Activated CD8-positive, alpha-beta memory T cell treated with anti-CD3 and anti-CD28 coated beads, Interleukin-2, amount 10 ng/mL, durations not matched to agents 7 days and 5 days (primary cell): ENCODE data around the gene SERPINB2. TPM values are rescaled to one million over a fixed set of nuclear protein-coding genes. Genes with fewer than 3 reads are reported as not detected.
"Not testable (repeated sequence)": the region's sequence is repeated elsewhere in the genome, so short reads cannot be mapped to it uniquely, and the experiment has no call there.

Experiments used
- ATAC-seq: fragments of 150-1000 bp; cut with Tn5 transposase; one replicate; pipeline ENCODE4 v1.10.0; 2021; ENCODE audit warnings: moderate library complexity
- CTCF ChIA-PET: fragments of 350-600 bp; sonication (Branson Sonifier 250); formaldehyde crosslinking; loops from one replicate; lab custom pipeline; 2021; ENCODE audit warnings: antibody characterized with exemption; lab: Charles Lee
- DNase-seq: peaks from one replicate; pipeline ENCODE4 v3.0.0-alpha.2; 2020
- H3K27ac Mint-ChIP-seq: one replicate; pipeline ENCODE4 v1.8.0; 2021; ENCODE audit warnings: mild to moderate bottlenecking, mixed read lengths
- H3K27me3 Mint-ChIP-seq: one replicate; pipeline ENCODE4 v1.8.0; 2021; ENCODE audit warnings: mixed read lengths
- H3K36me3 Mint-ChIP-seq: one replicate; pipeline ENCODE4 v1.8.0; 2021; ENCODE audit warnings: mild to moderate bottlenecking, mixed read lengths
- H3K4me1 Mint-ChIP-seq: one replicate; pipeline ENCODE4 v1.8.0; 2021; ENCODE audit warnings: mixed read lengths
- H3K4me3 Mint-ChIP-seq: one replicate; pipeline ENCODE4 v1.8.0; 2021; ENCODE audit warnings: mild to moderate bottlenecking, moderate library complexity, mixed read lengths
- H3K9me3 Mint-ChIP-seq: one replicate; pipeline ENCODE4 v1.8.0; 2022; ENCODE audit warnings: low read depth, mixed read lengths
- total RNA-seq, 2 experiments: library from RNA; stranded (reverse); gene quantifications; one replicate each; pipeline ENCODE4 v1.2.3, GENCODE V29; 2021

The SERPINB2 gene
- total RNA-seq, 2 experiments from 2014 or later, result not detected

DNA sequence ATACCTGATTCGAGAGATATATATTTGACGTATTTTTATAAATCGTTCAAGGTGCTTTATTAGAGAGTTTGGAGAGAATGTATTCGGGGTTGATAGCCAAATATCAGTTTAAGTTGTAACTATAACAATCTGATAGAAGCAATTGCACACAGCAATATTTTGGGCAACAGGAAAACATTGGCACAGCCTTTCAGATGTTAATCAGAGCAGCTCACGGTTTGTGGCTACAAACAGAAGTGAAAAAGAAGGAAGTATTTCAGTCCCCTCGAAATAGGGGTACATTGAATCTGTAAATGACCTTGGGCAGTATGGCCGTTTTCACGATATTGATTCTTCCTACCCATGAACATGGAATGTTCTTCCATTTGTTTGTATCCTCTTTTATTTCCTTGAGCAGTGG is 40.8 kb downstream of the SERPINB2 start:
- H3K27me3 Mint-ChIP-seq, result peaks cover 46% of the 10 kb centered on the region
- no peak overlapping the region for H3K4me3 Mint-ChIP-seq
- H3K4me1 Mint-ChIP-seq, result no peaks in the 10 kb centered on the region
- H3K9me3 Mint-ChIP-seq, result no peaks in the 10 kb centered on the region
- ATAC-seq (no peak), DNase-seq (no peak)
- CTCF ChIA-PET, result no interaction called here
- no peaks in the 10 kb centered on the region for H3K36me3 Mint-ChIP-seq
- H3K27ac Mint-ChIP-seq, result no peak overlapping the region

DNA sequence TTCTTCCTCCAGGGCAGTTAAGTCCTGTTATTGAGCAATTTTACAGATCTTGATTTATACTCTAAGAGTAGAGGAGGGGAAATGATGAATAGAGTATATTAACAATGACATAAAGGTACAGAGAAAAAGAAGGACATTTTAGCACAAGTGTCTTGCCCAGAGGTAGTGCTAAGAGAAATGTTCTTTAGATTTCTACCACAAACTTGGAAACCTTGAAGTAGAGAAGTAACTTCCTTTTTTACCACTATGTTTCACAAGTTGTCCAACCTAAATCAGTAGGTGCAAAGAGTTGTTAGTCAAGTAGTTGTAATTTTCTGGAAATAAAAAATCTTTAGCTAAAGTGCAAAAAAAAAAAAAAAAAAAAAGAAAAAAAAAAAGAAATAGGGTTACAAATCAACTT is 41.9 kb downstream of the SERPINB2 start:
- H3K9me3 Mint-ChIP-seq, DNase-seq, CTCF ChIA-PET, H3K4me3 Mint-ChIP-seq, ATAC-seq, H3K36me3 Mint-ChIP-seq, H3K4me1 Mint-ChIP-seq, H3K27ac Mint-ChIP-seq: not testable (repeated sequence)
- H3K27me3 Mint-ChIP-seq, result peaks cover 45% of the 10 kb centered on the region

DNA sequence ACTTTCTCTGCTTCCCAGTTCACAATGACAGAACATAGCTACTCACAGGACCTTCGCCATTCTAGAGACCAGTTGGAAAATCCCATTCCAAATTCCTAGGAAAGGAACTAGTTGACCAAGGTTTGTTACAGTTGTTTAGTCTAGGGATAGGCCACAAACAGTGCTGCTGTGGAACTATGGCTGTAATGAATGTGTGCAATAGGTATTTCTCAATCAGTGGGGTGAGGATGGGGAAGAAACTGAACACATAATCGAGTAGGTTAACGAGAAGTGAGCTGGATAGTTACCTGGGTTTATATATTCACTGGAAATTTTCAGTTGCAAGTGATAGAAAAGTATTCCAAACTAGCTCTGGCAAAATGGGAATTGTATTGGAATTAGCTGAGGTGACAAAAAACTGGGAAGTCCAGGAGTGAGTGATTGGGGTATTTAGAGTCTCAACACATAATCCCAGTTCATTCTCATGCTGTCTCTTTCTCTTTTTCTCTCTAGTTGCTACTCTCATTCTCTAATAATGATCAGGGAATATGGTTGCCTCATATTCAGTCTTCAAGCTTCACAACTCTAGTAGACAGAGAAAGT is 43.4 kb downstream of the SERPINB2 start:
- CTCF ChIA-PET, result no interaction called here

DNA sequence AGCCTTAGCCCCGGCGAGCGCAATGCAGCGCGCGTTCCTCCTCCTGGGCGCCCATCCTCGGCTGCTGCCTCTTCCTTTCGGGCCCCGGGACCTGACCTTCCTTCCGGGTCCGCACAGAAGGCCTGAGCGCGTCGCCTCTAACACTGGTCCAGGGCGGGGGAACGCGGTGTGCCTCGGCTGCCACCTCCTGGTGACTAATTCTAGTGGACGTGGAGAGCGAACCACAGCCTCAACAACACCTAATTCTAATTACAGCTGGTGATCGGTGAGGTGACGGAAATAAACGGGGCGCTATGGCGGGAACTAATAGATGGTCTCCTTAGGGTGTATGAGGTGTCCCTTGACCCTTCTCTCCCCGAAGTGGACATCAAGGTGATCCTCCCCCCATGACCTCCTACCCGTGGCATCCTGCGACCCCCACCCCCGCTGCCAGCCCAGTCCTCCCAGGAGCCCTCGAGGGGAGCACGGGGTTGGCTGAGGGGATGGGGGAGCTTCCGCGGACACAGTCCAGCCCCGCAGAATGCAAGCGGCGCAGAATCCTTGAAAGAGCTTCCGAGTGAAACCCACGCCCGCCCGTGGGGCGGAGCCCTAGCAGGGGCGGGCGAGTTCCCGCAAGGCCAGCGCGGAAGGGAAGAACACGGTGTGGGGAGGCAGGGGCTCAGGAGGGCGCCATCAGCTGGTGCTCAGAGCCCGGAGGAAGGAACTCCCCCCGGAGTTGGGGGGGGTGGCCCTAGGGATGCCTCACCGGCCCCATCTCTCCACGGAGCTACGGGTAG is 48.8 kb downstream of the SERPINB2 start:
- Mint-ChIP-seq H3K27me3 (peaks cover 24% of the 10 kb centered on the region), H3K27ac (peak overlapping the region; percentile 20), H3K4me3 (peak overlapping the region; percentile 70), H3K9me3 (no peaks in the 10 kb centered on the region), H3K36me3 (no peaks in the 10 kb centered on the region), H3K4me1 (peaks cover 4% of the 10 kb centered on the region)
- peak; percentile 98 for ATAC-seq
- peak; percentile 82 for DNase-seq
- CTCF ChIA-PET, result interaction anchor here (0.7 to 4.5 kb wide), 20 partner anchors 11 to 425 kb away, joined by 3 to 31 read pairs (median 4); partner anchors contain the start of genes HMSD and SERPINB7

More for the DNA sequence above, 43.4 kb downstream of the SERPINB2 start:
- Mint-ChIP-seq H3K36me3 (no peaks in the 10 kb centered on the region), H3K9me3 (no peaks in the 10 kb centered on the region), H3K4me3 (no peak overlapping the region), H3K27ac (no peak overlapping the region), H3K27me3 (peaks cover 48% of the 10 kb centered on the region), H3K4me1 (no peaks in the 10 kb centered on the region)
- DNase-seq (no peak), ATAC-seq (no peak)

DNA sequence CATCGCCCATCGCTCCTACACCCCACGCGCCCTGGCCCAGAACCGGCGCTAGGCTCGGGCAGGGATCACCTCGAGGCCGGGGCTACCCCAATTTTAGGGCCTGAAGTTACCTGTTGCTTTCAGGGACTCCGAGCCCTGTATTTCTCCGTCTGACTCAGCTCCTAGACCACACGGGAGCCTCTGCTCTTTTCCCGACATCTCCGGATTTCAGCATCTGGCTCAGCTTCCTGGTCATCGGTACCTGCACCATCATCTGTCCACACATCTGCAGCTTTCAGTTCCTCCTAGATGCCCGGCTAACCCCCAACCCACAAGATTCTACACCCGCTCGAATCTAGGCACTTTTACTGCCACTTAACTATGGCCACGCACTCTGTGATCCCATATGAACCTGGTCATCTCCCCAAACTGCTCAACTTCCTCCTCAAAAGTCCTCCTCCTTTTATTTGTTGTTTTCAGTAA is 49.5 kb downstream of the SERPINB2 start:
- H3K9me3 Mint-ChIP-seq, result no peaks in the 10 kb centered on the region
- no peak overlapping the region for H3K27ac Mint-ChIP-seq
- H3K27me3 Mint-ChIP-seq, result peaks cover 27% of the 10 kb centered on the region
- H3K4me3 Mint-ChIP-seq, result no peak overlapping the region
- ATAC-seq, result no peak
- no peak for DNase-seq
- peaks cover 4% of the 10 kb centered on the region for H3K4me1 Mint-ChIP-seq
- CTCF ChIA-PET, result interaction anchor here (0.8 to 4.5 kb wide), 14 partner anchors 10 to 419 kb away, joined by 3 to 31 read pairs (median 7); partner anchors contain the start of genes HMSD and SERPINB7
- no peaks in the 10 kb centered on the region for H3K36me3 Mint-ChIP-seq

DNA sequence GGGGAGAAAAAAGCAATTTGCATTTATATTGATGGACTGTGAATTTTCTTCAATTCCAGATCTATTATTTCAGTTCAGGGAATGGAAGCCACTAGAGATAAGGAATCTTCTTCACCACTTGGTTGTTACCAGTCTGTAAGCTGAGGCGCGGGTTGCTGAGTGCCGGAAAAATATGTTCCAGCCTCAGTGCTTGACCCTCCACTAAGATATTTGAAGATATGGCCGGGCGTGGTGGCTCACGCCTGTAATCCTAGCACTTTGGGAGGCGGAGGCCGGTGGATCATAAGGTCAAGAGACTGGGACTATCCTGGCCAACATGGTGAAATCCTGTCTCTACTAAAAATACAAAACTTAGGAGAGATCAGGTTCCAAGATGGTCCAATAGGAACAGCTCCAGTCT is 52.5 kb downstream of the SERPINB2 start:
- H3K27ac Mint-ChIP-seq, result no peak overlapping the region
- ATAC-seq, result no peak
- peaks cover 36% of the 10 kb centered on the region for H3K27me3 Mint-ChIP-seq
- CTCF ChIA-PET, result interaction anchor here (1.7 kb wide), 1 partner anchor 9 kb away, joined by 3 read pairs; the partner anchor contains the start of gene HMSD
- peaks cover 4% of the 10 kb centered on the region for H3K4me1 Mint-ChIP-seq
- H3K36me3 Mint-ChIP-seq, result no peaks in the 10 kb centered on the region
- no peaks in the 10 kb centered on the region for H3K9me3 Mint-ChIP-seq
- H3K4me3 Mint-ChIP-seq, result no peak overlapping the region
- DNase-seq, result no peak

DNA sequence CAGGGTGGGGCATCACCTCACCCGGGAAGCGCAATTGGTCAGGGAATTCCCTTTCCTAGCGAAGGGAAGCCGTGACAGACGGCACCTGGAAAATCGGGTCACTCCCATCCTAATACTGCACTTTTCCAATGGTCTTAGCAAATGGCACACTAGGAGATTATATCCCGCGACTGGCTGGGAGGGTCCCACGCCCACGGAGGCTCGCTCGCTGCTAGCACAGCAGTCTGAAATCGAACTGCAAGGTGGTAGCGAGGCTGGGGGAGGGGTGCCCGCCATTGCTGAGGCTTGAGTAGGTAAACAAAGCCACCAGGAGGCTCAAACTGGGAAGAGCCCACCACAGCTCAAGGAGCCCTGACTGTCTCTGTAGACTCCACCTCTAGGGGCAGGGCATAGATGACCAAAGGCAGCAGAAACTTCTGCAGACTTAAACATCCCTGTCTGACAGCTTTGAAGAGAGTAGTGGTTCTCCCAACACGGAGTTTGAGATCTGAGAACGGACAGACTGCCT is 53.1 kb downstream of the SERPINB2 start:
- CTCF ChIA-PET, result interaction anchor here (1.7 kb wide), 1 partner anchor 8 kb away, joined by 3 read pairs; the partner anchor contains the start of gene HMSD
- peaks cover 39% of the 10 kb centered on the region for H3K27me3 Mint-ChIP-seq
- H3K27ac Mint-ChIP-seq, DNase-seq, H3K36me3 Mint-ChIP-seq, H3K9me3 Mint-ChIP-seq, H3K4me3 Mint-ChIP-seq, H3K4me1 Mint-ChIP-seq, ATAC-seq: not testable (repeated sequence)

DNA sequence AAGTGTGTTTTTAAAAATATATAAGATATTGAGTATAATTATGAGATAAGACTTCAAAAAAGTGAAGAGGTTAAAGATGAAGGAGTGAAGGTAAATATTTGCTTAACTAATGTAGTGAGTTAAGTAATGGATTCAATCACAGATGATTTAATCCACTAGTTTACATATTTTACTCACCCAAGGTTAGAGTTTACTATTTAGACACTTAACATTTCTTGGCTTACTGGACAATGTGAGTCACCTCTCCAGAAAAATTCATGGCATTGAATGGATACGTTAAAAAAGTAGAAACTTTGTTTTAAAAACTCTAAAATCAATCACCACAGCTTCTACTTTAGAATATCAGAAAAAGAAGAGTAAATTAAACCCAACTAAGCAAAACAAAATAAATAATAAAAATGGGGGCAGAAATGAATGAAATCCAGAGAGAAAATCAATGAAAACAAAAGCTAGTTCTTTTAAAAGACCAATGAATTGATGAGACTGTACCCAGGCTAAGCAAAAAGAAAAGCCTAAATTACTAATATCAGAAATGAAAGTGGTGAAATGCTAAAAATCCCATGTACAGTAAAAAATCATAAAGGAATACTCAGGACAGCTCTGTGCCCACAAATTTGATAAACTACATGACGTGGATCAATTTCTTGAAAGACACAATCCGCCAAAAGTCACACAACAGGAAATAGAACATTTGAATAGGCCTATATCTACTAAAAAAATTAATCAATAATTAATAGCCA is 59.7 kb downstream of the SERPINB2 start:
- peaks cover 3% of the 10 kb centered on the region for H3K36me3 Mint-ChIP-seq
- H3K4me3 Mint-ChIP-seq, result no peak overlapping the region
- H3K27me3 Mint-ChIP-seq, result peaks cover 61% of the 10 kb centered on the region
- peaks cover 30% of the 10 kb centered on the region for H3K4me1 Mint-ChIP-seq
- H3K9me3 Mint-ChIP-seq, result no peaks in the 10 kb centered on the region
- no peak overlapping the region for H3K27ac Mint-ChIP-seq
- DNase-seq (no peak), ATAC-seq (no peak)
- CTCF ChIA-PET, result interaction anchor here (0.7 to 0.8 kb wide), 2 partner anchors 11 to 20 kb away, joined by 3 read pairs; no protein-coding TSS in a partner anchor

DNA sequence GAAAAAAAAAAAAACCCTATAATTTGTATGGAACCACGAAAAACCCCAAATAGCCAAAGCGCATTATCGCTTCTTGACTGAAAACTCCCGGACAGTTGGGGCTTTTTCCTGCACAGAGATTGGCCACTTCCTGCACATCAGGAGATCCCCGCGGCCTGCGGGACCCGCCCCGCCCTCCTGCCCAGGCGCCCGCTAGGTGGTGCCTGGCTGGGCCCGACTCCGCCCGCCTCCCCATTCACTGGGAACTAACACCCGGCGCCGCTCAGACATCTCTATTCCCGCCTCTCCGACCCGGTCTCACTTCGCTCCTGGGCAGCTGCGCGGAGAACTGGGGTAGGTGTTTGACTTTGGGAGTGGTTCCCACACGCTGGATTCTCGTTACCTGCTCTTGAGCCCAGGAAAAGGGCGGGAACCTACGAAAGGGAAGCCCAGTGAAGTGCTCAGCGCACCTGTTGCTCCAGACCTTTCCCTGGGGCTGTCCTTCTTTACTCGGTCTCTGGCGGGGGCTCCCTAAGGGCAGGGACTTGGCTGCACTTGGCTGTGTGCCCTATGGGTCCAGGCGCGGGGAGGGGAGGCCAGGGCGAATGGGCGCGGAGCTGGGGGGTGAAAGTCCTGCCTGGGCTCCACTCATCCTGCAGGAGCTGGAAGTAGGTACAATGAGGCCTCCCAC is 61.7 kb downstream of the SERPINB2 start, which contains the start of gene HMSD:
TSS of gene HMSD (plus strand) at position 234 of the 670 bp plus-strand sequence. CDS start 4,155 bp downstream, outside the sequence.
- Mint-ChIP-seq H3K36me3 (peaks cover 3% of the 10 kb centered on the region), H3K4me3 (peak within 1 kb of the TSS; percentile 62), H3K27me3 (peaks cover 45% of the 10 kb centered on the region), H3K9me3 (no peaks in the 10 kb centered on the region), H3K27ac (peak within 1 kb of the TSS; percentile 56), H3K4me1 (peaks cover 30% of the 10 kb centered on the region)
- DNase-seq (peak; percentile 69), ATAC-seq (peak; percentile 93)
- CTCF ChIA-PET, result interaction anchor here (1.0 to 2.7 kb wide), 3 partner anchors 9 to 18 kb away, joined by 3 to 13 read pairs (median 3); no protein-coding TSS in a partner anchor

DNA sequence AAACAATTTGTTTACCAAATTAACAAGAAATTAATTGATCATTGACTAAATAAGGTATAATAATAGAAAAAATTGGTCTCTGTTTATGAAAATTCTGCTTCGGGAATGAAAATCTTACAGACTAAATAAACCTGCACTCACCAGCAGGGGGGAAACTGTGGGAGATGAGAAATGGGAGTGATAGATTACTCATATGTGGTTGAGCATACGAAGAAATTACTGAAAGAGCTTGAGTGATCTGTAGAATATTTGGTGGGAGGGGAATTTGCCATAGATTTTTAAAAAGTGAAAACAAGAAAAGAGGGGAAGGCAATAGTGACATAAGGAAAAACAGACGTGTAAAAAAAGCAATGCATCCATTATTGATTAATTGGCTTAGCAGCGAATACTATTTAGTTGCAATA is 63.8 kb downstream of the SERPINB2 start:
- Mint-ChIP-seq H3K9me3 (no peaks in the 10 kb centered on the region), H3K36me3 (peaks cover 3% of the 10 kb centered on the region), H3K4me3 (no peak overlapping the region), H3K27ac (peak overlapping the region; percentile 0), H3K4me1 (peaks cover 30% of the 10 kb centered on the region), H3K27me3 (peaks cover 32% of the 10 kb centered on the region)
- ATAC-seq (no peak), DNase-seq (no peak)
- CTCF ChIA-PET, result no interaction called here
